ENCODE measurements around the gene COPG1.

- TF ChIP-seq CTCF (IDR thresholded peaks at IDR 0.05): no peak
- no peak for TF ChIP-seq SIN3A (IDR thresholded peaks at IDR 0.05; ENCODE audit: borderline replicate concordance, insufficient read depth, low read depth, low read length)
These were observed 44.1 kb upstream of the COPG1 start for GRCh38 chr3:129205109-129205832.

Measured in Panc1 (cell line).